ENCODE measurements around the gene DCPS.

- TF ChIP-seq POLR2A (IDR thresholded peaks at IDR 0.05) (no peak), POLR2AphosphoS5 (IDR thresholded peaks at IDR 0.05) (no peak)
These were observed 50.9 kb downstream of the DCPS start for GRCh38 chr11:126354631-126355323.
